GM18909 (cell line): Measurements from ENCODE around the gene ROR1.

ENCODE experiments used
- ATAC-seq: cut with Tn5 transposase; IDR thresholded peaks from one replicate; pipeline ENCODE4 v1.9.1; 2021; ENCODE audit warnings: mild to moderate bottlenecking; ENCODE audit not compliant: unreplicated experiment, poor library complexity

The ROR1 gene

DNA sequence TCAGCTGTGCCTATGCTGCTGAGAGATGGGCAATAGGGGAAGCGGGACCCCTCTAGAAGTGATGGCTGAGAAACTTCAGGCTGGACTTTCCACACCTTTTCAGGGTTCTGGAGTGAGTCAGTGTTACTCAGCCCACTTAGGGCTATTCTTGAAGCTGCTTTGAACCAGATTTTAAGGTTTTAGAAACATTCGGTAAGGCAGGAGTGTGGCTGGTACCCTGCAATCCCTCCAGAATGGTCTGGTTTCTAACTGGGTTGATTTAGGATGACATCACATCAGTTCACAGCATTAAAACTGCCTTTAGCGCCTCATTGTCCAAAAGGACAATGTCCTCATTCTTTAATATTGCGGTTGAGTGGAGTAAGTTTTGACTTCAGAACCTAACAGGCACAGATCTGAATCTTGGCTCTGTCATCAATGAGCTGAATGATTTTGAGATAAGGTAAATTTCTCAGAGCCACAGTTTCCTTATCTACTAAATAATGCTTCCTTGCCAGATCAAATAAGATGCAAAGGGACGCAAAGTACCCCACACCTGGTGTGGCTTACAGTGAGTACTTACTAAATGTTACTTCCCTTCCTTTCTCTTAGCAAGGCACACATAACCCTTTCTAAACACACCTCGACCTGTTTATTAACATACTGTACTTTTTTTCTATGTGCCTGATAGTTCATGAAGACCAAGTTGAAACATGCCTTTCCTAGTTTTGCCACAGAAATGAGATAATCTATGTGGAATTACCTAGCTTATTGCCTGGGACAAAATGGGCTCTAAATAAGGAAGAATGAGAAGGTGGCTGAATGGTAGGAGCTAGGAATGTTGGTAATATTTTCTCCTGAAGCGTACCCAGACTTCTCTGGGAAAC, 209.8 kb downstream of the ROR1 start:
- no peak for ATAC-seq

DNA sequence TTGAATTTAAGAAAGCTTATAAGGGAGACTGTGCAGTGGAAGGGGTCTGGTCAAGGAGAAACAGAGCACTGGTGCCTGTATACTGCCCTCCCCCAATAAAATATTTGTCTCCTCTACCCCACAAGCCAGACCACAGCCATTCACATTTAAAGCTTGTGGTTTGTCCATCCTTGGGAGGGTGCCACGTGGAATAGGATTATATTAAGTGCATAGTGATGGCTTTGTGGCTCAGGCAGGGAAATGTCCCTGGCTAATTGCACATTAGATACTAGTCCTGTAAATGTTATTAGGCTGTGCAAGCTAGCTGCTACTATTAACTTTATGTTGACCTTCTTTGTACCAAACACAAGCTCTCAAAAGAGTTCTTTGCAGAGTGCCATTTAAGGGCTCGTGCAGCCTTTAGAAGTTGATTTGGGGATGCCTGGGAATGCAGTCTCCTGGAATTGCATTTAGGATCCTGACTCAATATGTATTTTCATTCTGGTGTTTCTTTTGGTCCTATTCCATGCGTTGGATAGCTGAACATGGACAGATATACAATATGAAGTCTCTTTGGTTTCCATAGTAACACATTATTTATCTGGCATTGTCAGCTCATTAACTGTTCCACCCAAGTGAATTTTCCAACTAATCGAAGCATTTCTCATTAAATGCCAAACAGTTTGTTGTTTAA, 210.6 kb downstream of the ROR1 start:
- ATAC-seq: no peak

DNA sequence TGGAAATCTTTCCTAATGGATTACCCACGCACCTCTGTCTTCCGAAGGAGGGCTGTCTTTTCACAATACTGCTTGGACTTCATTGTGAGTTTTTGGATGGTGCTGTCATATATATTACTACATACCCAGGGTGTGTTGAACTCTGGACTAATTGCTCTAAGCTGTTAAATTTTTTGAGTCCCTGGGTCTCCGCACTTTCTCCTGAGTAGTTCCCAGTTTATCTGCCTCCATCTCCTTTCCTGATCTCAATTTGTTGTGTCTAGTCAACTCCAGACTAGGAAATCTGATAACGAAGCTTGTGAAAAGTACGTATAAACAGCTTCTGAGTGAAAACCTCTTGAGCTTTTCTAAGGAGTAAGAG, 211.1 kb downstream of the ROR1 start:
- ATAC-seq: no peak

DNA sequence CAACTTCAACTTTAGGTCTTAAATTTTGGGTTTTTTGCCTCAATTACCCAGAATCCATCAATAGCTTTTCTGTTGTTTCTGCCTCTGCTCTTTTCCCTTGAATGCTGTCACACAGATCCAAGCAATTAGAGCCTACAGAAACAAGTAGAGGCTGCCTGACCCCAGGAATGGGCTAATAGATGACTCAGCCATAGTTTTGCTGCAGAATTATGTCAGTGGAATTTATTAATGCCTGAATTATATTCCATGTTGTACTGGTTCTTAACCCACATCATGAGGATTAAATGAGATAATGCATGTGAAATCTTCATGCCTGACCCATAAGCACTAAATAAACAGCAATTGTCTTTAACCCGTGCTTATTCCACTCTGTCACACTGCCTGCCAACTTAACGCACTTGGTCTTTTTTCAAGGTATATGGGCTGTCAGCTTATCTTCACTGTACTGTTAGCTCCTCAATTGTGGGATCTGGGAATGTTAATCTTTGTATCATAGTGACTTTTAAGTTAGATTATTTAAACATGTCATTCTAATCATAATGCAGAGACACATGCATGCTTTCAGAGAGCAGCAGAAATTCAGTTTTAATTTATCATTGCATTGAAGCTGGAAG, 213.3 kb downstream of the ROR1 start:
- no peak for ATAC-seq

DNA sequence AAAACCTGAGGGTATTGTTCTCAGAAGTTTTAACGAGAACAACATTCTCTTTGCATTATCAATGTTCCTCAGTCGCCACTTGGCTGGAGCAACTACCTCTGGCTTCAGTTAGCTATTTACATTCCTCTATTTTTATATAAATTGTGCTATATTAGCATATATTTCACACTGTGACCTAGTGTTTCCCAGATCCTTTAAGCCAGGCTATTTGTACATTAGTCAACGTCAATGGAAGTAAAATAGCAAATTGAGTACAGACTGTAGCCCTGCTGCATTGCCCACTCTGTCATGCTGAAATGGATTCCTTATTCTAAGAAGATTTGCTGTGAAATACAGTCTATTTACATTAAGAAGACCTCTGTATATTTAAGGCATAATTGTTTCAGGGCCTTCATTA, 213.8 kb downstream of the ROR1 start:
- no peak for ATAC-seq

DNA sequence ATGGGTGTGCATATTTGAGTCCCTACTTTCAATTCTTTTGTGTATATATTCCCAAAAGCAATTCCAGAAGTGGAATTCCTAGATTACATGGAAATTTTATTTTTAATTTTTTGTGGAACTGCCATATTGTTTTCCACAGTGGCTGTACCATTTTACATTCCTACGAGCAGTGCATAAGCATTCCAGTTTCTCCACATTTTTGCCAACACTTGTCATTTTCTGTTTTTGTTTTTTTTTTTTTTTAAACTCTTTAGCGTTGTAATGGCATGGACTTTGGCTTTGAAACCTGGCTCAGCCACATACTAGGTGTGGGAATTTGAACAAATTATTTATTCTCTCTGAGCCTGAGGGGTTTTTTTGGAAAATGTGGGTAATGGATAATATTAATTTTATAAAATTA, 215.1 kb downstream of the ROR1 start:
- ATAC-seq: no peak

DNA sequence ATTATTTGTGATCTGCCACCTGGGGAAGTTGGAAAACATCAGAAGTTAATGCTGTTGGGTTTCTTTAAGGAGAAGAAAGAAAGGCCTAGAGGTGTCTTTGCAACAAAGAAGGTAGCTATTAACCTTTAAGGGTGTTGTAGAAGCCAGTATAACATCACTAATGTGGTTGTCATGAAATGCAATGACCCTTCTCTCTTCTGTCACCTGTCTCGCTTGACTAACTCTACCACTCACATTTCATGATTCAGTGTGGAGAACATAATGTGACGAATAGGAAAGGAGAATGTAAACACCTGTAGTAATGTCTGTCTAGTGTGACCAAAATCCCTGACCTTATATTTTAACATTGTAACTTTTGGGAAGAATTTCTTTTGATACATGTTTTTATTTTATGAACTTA, 217.9 kb downstream of the ROR1 start:
- no peak for ATAC-seq

DNA sequence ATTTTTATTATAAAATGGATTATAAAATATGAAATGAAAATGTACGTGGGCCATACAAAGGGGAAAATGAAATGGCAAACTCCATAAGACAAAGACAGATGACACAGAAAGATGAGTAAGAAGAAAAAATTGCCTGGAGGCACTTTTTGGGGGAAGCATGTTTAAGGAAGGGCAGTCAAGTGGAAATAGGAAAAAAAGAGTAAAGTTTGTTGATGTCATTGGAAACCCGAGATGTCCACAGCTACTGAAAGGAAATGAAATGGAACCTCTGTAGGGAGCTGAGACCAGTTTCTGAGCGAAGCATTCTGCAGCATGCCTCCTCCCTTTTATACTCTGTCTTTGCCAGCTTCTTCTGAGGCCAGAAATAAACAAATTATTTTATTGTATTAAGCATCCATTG, 226.2 kb downstream of the ROR1 start:
- ATAC-seq: no peak

DNA sequence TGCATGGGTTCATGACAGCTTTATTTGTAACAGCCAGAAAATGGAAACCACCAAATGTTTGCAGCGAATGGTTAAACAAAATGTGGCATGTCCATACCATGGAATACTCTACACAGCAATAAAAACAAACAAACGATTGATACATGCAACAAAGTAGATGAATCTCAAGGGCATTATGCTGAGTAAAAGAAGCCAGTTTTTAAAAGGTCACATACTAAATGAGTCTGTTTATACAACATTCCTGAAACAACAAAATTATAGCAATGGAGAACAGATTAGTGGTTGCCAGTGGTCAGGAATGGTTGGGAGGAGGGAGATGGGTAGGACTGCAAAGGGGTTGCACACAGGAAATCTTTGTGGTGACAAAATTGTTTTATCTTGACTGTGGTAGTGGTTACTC, 227.2 kb downstream of the ROR1 start:
- no peak for ATAC-seq

DNA sequence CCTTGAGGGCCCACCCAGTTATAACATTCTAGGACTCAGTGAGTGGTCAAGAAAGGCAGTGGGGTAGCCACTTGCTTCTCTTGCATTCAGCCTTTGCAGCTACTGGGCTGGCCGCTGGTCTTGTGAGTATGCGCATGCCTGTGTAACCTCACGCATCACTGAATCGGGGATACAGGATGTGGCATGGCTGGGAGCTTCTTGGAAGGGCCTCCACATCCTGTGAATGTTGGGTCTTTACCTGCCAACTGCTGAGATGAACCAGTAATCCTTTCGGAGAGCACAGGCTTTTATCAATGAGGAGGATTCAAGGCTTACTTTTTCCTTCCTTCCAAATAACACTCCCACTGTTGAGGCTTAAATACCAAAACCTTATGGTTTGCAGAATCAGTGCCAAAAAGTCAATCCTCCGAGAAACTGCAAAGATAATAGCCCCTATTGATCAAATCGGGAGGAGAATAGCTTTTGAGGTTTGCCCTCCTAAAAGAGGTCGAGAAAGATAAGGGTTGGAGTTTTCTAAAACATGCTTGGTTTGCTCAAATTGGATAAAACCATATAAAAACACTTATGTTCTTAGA, 230.7 kb downstream of the ROR1 start:
- no peak for ATAC-seq

DNA sequence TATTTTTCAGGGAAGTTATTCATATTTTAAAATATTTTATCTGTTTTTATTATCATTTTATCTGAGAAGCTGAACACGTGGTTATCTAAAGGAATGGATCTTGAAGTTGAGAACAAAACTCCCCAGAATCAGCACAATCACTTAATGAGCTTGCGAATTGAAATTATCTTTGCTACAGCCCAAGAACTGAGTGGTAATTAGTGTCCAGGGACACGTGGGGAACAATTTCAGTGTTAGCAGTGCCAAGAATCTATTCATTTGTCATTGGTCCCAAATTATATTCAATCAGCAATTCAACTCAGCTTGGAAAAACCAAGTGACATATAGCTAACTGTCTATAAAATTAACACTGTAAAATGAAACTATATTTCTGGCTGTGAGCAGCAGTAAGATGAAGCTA, 232.0 kb downstream of the ROR1 start:
- no peak for ATAC-seq

DNA sequence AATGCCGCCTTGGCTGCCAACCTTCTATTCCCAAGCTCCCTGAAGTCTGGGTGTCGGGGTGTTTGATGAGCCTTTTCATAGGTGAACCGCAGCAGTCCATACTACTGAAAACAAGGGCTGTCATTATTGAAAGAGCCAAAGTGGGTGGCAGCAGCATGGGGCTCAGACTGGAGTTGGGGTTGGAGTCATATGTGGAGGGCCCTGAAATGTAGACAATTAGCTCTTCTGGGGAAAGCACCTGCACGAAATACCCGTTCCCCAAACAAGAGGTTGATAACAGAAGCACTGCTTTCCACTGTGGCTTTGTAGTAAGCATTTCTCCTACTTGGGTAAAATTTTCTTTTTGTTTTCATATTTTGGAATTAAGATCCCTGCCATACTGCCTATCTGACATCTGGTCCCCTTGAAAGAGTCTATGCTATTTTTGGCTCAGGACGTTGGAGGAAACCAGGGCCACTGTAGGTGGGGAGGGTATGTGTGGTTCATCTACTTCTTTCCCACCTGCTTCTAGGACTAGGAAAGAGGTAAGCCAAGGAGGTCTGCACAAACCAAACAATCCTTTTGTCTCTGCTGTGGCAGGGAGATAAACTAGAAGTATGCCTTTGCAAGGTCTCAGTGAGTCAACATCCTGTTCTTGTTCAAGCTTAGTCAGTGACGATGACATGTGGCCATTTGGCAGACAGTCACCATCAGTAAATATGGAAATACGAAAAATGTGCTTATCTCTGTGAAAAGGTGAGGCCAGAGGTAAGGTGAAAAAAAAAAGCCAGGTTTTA, 232.6 kb downstream of the ROR1 start:
- no peak for ATAC-seq

DNA sequence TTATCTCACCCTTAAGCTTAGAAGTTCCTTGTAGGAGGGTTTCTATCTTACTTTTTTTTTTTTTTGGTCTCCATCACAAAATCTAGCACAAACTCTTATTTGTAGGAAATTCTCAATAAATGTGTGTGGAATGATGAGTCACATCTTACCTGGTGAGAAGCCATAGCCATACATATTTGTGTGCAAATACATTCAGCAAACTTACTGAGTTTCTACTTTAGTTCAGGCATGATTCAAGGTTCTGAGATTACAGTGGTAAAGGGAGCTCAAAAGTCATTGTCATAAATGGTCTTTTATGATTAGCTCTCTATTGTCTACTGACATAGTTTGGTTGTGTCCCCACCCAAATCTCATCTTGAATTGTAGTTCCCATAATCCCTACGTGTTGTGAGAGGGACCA, 236.5 kb downstream of the ROR1 start:
- ATAC-seq: no peak

DNA sequence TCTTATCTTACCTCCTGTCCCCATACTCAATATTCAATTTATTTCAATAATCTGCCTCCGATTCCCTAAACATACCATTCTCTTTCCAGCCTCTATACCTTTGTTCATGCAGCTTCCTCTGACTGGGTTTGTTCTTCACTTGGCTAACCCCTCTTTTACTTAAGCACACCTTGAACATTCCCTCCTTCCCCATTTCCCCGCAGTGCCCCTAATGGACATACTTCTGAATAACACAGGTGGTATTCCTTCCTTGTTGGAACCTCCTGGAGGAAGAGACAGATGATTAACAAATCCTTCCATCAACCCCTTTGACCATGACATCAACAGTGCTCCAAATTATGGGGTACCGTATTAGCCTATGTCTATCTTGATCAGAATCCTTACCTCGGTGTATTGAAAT, 239.6 kb downstream of the ROR1 start:
- no peak for ATAC-seq

DNA sequence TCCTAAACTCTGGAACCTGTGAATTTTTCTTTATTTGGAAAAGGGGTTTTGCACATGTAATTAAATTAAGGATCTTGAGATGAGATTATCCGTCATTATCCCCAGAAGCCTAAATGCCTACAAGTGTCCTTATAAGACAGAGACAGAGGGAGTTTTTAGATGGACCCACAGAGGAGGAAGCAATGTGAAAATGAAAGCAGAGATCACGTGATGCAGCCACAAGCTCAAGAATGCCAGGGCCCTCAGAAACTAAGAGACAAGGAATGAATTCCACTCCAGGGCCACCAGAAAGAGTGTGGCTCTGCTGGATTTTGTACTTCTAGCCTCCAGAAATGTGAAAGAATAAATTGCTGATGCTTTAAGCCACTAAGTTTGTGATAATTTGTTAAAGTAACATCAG, 246.0 kb downstream of the ROR1 start:
- no peak for ATAC-seq

DNA sequence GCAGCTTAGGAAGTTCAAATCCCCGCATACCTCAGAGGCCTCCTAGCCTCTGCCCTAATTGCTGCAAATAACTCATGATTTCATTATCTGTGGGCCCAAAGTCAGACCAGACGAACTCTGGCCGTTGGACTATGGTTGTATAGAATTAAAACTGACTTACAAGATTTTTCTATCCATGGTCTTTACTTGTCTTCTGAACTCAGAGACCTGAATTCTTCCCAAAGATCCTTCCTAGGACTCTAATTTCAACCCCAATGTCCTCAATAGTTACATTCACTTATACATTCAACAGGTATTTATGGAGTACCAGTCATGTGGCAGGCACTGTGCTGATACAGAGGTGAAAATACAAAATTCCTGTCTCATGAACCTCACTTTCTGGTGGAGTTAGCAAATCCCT, 247.2 kb downstream of the ROR1 start:
- ATAC-seq: no peak

DNA sequence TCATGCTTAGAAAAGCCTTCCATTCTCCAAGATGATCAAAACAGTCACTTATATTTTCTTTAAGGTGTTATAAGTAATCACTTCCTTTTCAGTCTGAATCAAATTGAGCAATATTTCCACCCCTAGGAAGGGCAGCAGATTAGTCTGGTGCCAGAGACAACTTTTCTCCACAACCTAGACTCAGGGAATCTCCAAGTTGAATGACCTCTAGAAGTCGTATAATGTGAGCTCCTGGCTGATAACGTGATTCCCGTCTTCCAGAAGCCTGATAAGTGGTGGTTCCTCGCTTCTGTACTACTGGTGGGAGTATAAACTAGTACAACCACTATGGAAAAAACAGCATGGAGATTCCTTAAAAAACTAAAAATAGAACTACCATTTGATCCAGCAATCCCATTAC, 251.2 kb downstream of the ROR1 start:
- ATAC-seq: no peak

DNA sequence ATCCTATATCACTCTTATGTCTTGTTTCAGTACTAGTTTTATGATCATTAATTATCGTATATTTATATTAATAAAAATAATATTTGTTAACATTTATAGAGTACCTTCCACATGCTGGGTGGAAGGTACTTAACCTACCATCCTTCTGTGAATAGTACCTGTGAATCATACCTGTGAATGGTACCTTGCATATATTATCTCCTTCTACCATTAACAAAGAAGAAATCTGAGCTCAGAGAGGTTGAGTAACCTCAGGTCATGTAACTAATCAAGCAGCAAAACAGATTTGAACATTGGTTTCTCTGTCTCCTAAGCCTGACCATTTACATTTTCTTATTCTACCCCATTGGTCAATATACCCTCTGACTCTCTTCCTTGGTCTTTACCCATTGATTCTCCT, 255.2 kb downstream of the ROR1 start:
- no peak for ATAC-seq

DNA sequence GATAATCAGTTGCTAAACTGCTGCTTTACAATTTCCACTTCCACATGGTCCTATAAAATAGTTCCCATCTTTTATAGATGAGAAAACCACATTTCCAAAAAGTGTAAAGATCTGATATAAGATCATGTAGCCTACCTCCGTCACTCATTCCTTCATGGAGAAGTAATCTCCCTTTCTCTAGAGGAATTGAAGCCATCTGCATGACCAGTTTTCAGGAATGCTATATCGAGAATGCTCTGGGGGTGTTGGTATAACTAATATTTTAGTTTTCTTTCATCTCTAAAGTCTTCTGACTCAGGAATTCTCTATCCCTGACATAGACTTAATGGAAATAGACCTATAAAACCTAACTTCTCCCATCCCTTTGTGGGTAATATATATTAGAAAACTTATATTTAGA, 256.6 kb downstream of the ROR1 start:
- no peak for ATAC-seq

DNA sequence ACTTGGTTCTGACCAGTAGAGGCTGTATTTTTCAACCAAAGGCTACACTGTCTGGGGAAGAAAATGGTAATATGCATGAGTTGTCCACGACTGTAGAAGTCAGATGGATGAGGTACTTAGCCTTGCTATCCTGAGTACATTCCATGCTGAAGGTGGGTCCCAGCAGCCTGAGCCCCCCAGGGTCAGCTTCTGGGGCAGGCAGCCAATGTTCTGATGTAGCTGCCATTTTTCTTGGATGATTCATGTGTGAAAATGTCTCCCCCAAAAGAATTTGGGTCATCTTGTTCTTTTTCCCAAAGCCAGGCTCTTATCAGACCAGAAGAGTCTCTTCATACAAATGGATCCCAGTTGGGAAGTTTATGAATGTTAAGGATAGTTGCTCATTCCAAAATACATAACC, 257.4 kb downstream of the ROR1 start:
- ATAC-seq: no peak
